RWPE1 (cell line): ENCODE measurements around the gene DMD.

Experiments used
- CTCF ChIA-PET: fragments of 350-600 bp; sonication (Branson Sonifier 250); formaldehyde crosslinking; extraction: SDS; loops from one replicate; lab custom pipeline; 2021; lab: Yijun Ruan, JAX
- POLR2A ChIA-PET: fragments of 400-600 bp; formaldehyde crosslinking; extraction: SDS; loops from one replicate; lab custom pipeline; 2020; ENCODE audit warnings: antibody characterized with exemption; ENCODE audit not compliant: low non-redundant PET; lab: Yijun Ruan, JAX
- DNase-seq: peaks from one replicate; pipeline ENCODE4 v3.0.0; 2012; ENCODE audit warnings: low spot score
- H3K27ac ChIP-seq: fragments of 450-650 bp; 2 replicates; pipeline ENCODE4 v1.5.1; 2017
- CTCF ChIP-seq: fragments of 450-650 bp; conservative IDR thresholded peaks from 2 replicates; pipeline ENCODE4 v1.5.1; 2017; ENCODE audit warnings: low read depth, mild to moderate bottlenecking

Gene DMD

GRCh38 chrX:31929366-31929765, 1282.0 kb downstream of the DMD start:
- no peak overlapping the region for H3K27ac ChIP-seq
- CTCF ChIA-PET = no interaction called here
- POLR2A ChIA-PET = no interaction called here
- DNase-seq = no peak
- TF ChIP-seq CTCF = no peak

- no peak for DNase-seq
- TF ChIP-seq CTCF = no peak
- ChIA-PET POLR2A (no interaction called here), CTCF (interaction anchor here (0.5 kb wide), 1 partner anchor 234 kb away, joined by 6 read pairs; no protein-coding TSS in a partner anchor)
- no peak overlapping the region for H3K27ac ChIP-seq
Measured at GRCh38 chrX:31921236-31921635, 1290.1 kb downstream of the DMD start.

- POLR2A ChIA-PET = no interaction called here
Measured at GRCh38 chrX:31909850-31910572, 1301.3 kb downstream of the DMD start.

GRCh38 chrX:31894152-31894551, 1317.2 kb downstream of the DMD start:
- POLR2A ChIA-PET = no interaction called here
- CTCF ChIA-PET = no interaction called here

More at GRCh38 chrX:31909850-31910572, 1301.3 kb downstream of the DMD start:
- H3K27ac ChIP-seq = no peak overlapping the region
- DNase-seq = no peak
- CTCF ChIA-PET = no interaction called here
- no peak for TF ChIP-seq CTCF

GRCh38 chrX:31893525-31893924, 1317.8 kb downstream of the DMD start:
- ChIA-PET CTCF (no interaction called here), POLR2A (no interaction called here)
- no peak for DNase-seq

More at GRCh38 chrX:31894152-31894551, 1317.2 kb downstream of the DMD start:
- H3K27ac ChIP-seq = no peak overlapping the region
- TF ChIP-seq CTCF = no peak
- DNase-seq = no peak

GRCh38 chrX:31889088-31889487, 1322.3 kb downstream of the DMD start:
- POLR2A ChIA-PET = no interaction called here
- no peak for DNase-seq
- no peak for TF ChIP-seq CTCF
- CTCF ChIA-PET = no interaction called here
- H3K27ac ChIP-seq = no peak overlapping the region

More at GRCh38 chrX:31893525-31893924, 1317.8 kb downstream of the DMD start:
- no peak overlapping the region for H3K27ac ChIP-seq
- no peak for TF ChIP-seq CTCF
